DMS153 treated with DMSO at 0.1 percent for 48 hours (cell line): ENCODE data around the gene INAFM2.

Experiments used
- DNase-seq: peaks from one replicate; lab custom pipeline; 2025; ENCODE audit not compliant: unreplicated experiment; lab: John Stamatoyannopoulos, UW

INAFM2 gene

GRCh38 chr15:40323239-40323952 is at the start of gene INAFM2:
Gene INAFM2 (plus strand): TSS chr15:40323692. CDS start chr15:40324056, 364 bp downstream.
- DNase-seq: peak; percentile 34

- DNase-seq: peak; percentile 37
Observed at GRCh38 chr15:40274350-40275274, 48.9 kb upstream of the INAFM2 start.

GRCh38 chr15:40275523-40275922 is 48.0 kb upstream of the INAFM2 start:
- DNase-seq: no peak

GRCh38 chr15:40275954-40276353 is 47.5 kb upstream of the INAFM2 start:
- DNase-seq: no peak

GRCh38 chr15:40276927-40277326 is 46.6 kb upstream of the INAFM2 start:
- no peak for DNase-seq

GRCh38 chr15:40277471-40277870 is 46.0 kb upstream of the INAFM2 start:
- no peak for DNase-seq

- DNase-seq: no peak
Observed at GRCh38 chr15:40278026-40278425, 45.5 kb upstream of the INAFM2 start.

- no peak for DNase-seq
Observed at GRCh38 chr15:40279437-40280141, 43.9 kb upstream of the INAFM2 start.

GRCh38 chr15:40280260-40281056 is 43.0 kb upstream of the INAFM2 start:
- DNase-seq: no peak

- no peak for DNase-seq
Observed at GRCh38 chr15:40281057-40281800, 42.3 kb upstream of the INAFM2 start.

- DNase-seq: no peak
Observed at GRCh38 chr15:40281801-40282146, 41.7 kb upstream of the INAFM2 start.

GRCh38 chr15:40282147-40282868 is 41.2 kb upstream of the INAFM2 start:
- no peak for DNase-seq

- DNase-seq: no peak
Observed at GRCh38 chr15:40282869-40283614, 40.5 kb upstream of the INAFM2 start, which contains the start of gene ANKRD63. Gene ANKRD63 (minus strand): TSS chr15:40283064. CDS start chr15:40282586, 478 bp downstream.

- DNase-seq: no peak
Observed at GRCh38 chr15:40283615-40284300, 39.7 kb upstream of the INAFM2 start.

GRCh38 chr15:40285151-40285550 is 38.3 kb upstream of the INAFM2 start:
- DNase-seq: no peak

GRCh38 chr15:40285554-40286011 is 37.9 kb upstream of the INAFM2 start:
- DNase-seq: no peak

GRCh38 chr15:40286061-40286532 is 37.4 kb upstream of the INAFM2 start:
- no peak for DNase-seq

GRCh38 chr15:40286794-40287193 is 36.7 kb upstream of the INAFM2 start:
- DNase-seq: no peak
